ENCODE results near the gene PSMB7.

PSMB7 gene

GRCh38 chr9:124308606-124309491, 106.4 kb downstream of the PSMB7 start:
- in situ Hi-C loops (cut with MboI; ENCODE audit: low sequenced_read_pairs, unreplicated experiment) = no loop called here
- DNase-seq (ENCODE audit: low spot score) = no peak
- TF ChIP-seq CTCF (IDR thresholded peaks at IDR 0.05; ENCODE audit: borderline replicate concordance, control extremely low read depth, extremely low read depth, insufficient read depth, missing control alignments) = no peak

GRCh38 chr9:124307379-124308030, 107.7 kb downstream of the PSMB7 start:
- TF ChIP-seq CTCF (IDR thresholded peaks at IDR 0.05; ENCODE audit: borderline replicate concordance, control extremely low read depth, extremely low read depth, insufficient read depth, missing control alignments) = no peak
- in situ Hi-C loops (cut with MboI; ENCODE audit: low sequenced_read_pairs, unreplicated experiment) = no loop called here
- no peak for DNase-seq (ENCODE audit: low spot score)

- in situ Hi-C loops (cut with MboI; ENCODE audit: low sequenced_read_pairs, unreplicated experiment) = no loop called here
- DNase-seq (ENCODE audit: low spot score) = no peak
Measured at GRCh38 chr9:124306098-124306735, 109.0 kb downstream of the PSMB7 start.

GRCh38 chr9:124304285-124304684, 111.0 kb downstream of the PSMB7 start:
- DNase-seq (ENCODE audit: low spot score) = no peak
- in situ Hi-C loops (cut with MboI; ENCODE audit: low sequenced_read_pairs, unreplicated experiment) = no loop called here
- no peak for TF ChIP-seq CTCF (IDR thresholded peaks at IDR 0.05; ENCODE audit: borderline replicate concordance, control extremely low read depth, extremely low read depth, insufficient read depth, missing control alignments)

More at GRCh38 chr9:124306098-124306735, 109.0 kb downstream of the PSMB7 start:
- TF ChIP-seq CTCF (IDR thresholded peaks at IDR 0.05; ENCODE audit: borderline replicate concordance, control extremely low read depth, extremely low read depth, insufficient read depth, missing control alignments) = no peak

GRCh38 chr9:124303762-124304161, 111.5 kb downstream of the PSMB7 start:
- in situ Hi-C loops (cut with MboI; ENCODE audit: low sequenced_read_pairs, unreplicated experiment) = no loop called here
- DNase-seq (ENCODE audit: low spot score) = no peak
- TF ChIP-seq CTCF (IDR thresholded peaks at IDR 0.05; ENCODE audit: borderline replicate concordance, control extremely low read depth, extremely low read depth, insufficient read depth, missing control alignments) = no peak

Data from GM13976 (cell line).